NCI-H1930 (cell line): ENCODE measurements around the gene SMG6.
"Not testable (repeated sequence)": the region's sequence is repeated elsewhere in the genome, so short reads cannot be mapped to it uniquely, and the experiment has no call there.

ENCODE experiments used
- DNase-seq, 2 experiments: peaks; one replicate each; lab custom pipeline; 2025; lab: John Stamatoyannopoulos, UW

Gene SMG6

DNA sequence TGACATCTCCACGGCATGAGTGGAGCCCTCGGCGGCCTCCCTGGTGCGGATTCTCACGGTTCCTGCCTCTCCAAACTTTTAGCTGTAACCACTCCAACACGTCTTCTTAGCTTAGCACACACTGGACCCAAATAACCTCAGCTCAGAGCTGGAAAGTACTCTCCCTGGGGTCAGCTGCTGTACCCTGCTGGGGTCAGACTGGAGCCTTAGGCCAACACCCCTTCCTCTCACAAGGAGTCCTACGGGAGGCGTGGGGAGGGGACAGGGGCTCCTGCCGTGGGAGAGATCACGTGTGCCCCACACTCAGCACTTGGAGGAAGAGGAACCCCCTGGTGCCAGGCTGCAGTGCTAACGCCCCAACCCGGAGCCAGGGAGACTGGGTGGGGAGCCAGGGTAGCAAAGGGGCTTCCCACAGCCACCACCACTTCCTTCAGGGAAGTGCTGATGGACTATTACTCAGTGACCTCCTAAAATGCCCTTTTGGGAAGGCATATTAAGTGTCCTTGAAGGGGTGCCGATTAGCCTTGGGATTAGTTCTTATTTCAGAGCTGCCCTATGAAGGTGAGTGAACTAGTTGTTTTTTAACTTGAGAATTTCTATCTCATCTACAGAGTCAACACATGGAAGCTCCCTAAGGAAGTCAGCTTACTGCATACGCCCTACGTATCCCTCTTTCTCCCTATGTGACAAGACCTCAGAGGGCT is 124.6 kb downstream of the SMG6 start:
- no peak for DNase-seq

DNA sequence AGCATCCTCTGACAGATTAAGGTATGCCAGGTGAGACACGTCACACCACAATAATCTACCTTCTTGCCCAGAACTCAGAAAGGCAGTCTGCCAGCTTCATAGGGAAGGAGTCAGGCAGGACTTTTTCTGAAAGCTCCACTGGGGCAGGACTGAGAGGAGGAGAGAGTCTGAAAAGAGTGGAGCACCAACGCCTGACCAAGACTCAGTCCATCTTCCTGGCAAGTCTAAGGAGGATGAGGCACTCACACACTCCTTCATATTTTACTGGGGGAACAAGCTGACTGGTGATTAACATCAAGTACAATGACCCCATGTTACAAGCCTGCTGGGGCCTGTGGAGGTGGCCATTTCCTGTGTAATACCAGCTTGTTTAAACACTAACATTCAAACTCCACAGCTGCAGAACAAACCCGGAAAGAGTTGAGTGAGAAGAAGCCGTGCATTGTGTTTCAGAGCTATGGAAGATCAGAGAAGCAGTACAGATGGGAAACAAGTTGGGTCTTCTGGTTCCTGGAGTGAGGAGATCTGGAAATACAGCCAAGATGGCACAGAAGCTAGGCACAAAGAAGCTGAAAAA is 126.3 kb downstream of the SMG6 start:
- DNase-seq, result no peak

DNA sequence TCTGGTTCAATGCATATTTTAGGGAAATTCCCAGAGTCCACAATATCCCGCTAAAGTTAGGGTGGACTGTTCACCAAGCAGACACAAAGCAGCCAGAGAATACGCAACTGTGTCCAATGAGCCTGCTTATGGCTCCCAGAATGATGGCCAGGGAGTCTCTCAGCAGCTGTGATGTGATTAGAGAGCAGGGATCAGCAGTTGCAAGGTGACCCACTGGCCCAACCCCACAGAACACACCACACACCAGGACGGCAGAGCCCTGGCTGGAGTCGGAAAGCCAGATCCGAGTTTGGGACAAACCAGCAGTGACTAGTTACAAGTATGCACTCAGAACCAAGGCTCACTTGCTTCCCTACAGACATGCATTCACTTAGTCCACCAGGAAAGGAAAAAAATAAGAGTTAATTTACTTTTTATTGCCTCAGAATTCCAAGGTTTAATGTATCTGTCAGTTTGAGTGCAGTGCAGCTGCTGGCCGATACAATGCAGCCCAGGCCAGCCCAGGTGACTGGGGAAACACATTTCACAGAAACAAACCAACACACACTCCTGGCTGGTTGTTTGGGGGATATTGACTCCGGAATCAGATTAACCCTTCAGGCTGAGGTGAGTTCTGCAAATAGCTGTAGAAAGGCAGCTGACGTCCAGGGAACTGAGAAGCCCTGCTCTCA is 127.0 kb downstream of the SMG6 start:
- DNase-seq, result no peak

DNA sequence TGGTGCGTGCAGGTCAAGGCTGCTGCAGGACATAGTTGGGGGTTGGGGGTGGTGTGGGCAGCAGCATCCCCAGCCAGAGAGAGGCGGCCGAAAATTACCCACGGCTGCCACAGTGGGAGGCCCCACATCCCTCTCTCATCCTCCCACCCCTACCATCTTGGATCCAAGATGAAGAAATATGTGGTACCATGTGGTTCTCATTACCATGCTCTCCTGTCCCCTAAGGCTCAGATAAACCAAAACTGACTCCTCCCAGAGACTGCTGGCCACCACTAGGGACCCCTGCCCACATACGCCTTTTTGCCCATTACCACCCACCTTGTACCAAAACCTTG is 128.3 kb downstream of the SMG6 start:
- no peak for DNase-seq

DNA sequence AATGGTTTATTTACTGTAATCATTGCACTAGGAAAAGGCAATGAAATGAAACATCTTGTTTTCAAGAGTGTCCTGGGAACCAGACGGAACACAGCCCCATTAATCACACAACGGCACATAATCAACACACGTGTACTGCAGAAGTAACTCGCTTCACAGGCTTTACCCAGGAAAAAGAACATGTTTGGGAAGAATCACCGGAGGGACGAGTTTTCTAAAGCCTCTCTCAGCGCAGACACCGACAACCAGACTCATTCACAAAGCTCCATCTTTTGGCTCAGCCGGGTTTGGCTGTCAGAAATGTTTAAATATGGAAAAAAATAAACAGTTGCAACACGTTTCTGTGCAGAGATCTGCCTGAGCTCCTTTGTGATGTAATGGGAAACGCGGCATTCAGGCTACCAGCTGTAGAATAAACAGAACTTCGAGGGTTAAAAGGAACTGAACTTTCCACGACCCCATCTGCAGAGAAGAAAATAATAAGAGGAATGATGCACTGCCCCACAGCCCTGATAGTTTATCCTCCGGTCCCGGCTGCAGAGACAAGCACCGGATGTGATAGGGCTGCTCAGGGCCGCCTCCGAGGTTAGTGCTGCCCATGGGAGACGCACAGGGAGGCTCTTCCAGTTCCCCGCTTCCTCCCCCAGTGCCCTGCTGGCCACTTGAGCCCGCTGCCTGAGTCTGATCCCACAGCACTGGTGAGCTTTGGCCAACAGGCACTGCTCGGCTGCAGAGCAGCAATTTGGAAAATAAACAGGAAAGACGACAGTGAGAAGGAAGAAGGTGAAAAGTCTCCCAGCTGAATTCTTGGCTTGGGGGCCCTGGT is 128.9 kb downstream of the SMG6 start:
- no peak for DNase-seq

DNA sequence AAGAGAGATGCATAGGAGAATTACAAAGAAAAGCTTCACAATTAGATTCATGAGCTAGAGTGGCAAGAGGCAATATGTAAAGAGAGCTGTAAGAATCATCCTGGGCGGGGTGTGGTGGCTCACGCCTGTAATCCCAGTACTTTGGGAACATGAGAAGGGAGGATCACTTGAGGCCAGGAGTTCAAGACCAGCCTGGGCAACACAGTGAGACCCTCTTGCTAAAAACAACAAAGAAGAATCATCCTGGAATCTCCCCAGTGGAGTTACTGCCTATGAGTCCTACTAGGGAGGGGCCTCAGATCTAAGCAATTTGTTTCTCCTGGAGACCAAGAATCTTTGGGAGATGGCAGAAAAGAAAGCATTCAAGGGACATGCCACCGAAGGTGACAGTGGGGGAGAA is 129.6 kb downstream of the SMG6 start:
- no peak for DNase-seq

DNA sequence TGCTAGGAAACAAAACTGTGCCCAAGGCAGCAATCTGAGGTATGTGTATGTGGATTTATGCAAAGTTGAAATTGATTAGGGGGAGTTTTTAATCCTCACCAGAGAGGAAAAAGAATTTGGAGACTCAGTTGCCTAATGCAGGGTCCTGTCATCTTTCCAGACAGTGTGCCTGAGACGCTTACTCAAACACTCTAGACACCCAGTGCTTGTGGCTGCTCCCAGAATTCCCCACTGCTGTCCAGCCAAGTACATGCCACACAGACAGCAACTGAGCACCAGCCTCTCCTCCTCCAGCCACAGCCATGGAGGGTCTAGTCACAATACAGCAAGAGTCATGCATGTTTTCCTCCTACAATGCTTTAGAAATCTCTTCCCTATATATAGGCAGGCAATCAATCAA is 130.6 kb downstream of the SMG6 start:
- DNase-seq, result no peak

DNA sequence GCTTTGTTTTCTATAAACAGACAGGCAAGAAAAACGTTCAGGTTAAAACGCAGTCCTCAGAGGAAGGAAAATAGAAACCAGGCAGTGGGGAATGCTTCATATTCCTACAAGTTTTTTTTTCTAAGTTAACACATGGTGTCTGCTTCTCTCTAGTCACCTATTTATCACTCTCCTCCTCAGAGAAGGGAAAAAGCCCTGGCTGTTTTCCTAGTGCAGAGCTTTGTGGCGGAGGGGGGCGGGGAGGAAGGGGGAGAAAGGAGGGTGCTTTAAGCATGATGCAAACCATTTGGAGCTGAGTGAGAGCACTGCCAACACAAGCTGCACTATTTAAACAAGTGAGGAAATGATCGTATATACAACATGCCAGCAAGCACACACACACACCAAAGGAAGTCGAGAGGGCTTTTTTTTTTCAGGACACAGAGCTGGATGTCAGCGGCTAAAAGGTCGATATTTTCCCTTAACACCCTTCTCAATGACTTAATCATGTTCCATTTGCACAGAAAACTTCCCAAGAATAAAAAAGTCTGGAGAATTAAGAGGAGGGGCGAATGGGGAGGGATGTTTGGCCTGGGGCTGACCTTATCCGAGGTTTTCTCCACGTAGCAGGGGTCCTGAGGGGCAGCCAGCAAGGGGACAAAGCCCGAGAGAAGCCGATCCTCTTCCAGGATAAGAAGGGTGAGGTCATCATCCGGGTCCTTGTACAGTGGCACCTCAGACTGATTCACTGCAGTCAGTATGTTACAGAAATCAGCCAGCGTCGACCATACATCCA is 131.3 kb downstream of the SMG6 start:
- DNase-seq, result no peak

DNA sequence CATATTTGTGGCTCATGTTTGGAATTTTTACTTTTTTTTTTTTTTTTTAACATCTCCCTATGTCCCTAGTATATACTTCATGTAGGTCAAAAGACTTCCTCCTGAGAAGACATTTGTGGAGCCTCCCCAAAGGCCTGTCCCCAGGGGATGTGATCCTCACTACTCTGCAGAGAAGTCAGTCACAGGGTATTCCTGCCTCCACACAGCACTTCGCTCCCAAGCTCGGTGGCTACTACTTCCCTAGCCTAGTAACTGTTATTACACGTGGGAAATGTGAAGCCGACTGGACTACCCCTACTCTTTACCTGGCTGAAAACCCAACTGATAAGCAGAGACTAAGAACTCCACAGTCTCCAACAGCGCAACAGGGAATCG is 131.9 kb downstream of the SMG6 start:
- no peak for DNase-seq

DNA sequence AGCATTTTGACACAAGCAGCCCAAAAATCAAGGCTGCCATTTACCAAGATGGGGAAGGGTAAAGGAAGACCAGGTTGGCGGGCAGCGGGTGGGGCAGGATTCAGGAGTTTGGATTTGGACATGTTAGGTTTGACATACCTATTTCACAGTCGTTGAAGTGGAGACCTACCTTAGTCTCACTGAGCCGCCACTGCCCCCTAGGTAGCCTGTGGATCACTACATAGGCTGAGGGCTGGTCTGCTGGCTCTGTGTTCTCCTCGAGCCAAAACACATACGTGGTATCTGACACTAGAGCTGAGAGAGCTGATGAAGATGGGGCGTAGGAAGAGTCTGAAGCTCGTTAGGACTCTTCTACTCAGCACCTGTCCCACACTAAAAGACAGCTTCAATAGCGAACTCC is 133.6 kb downstream of the SMG6 start:
- DNase-seq, result peak in 1 of 2 experiments; percentile 12

DNA sequence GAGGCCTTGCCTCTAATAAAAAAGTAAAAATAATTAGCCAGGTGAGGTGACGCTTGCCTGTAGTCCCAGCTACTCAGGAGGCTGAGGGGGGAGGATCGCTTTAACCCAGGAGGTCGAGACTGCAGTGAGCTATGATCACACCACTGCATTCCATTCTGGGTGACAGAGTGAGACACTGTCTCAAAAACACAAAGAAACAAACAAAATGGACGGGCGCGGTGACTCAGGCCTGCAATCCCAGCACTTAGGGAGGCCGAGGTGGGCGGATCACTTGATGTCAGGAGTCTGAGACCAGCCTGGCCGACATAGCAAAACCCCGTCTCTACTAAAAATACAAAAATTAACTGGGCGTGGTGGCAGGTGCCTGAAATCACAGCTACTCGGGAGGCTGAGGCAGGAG is 137.9 kb downstream of the SMG6 start:
- not testable (repeated sequence) for DNase-seq

DNA sequence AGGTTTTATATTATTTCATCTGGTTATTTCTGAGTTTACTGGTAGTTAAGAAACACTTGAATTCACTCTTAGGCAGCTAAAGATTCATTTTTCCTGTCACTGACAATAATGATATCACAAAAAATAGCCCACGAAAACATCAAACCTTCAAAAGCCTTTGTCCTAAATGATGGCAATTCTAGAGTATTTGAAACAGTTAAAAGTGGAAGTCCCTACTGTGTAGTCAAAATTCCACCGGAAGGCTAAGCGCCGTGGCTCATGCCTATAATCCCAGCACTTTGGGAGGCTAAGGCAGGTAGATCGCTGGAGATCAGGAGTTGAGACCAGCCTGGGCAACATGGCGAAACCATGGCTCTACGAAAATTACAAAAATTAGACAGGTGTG is 145.2 kb downstream of the SMG6 start:
- no peak for DNase-seq

DNA sequence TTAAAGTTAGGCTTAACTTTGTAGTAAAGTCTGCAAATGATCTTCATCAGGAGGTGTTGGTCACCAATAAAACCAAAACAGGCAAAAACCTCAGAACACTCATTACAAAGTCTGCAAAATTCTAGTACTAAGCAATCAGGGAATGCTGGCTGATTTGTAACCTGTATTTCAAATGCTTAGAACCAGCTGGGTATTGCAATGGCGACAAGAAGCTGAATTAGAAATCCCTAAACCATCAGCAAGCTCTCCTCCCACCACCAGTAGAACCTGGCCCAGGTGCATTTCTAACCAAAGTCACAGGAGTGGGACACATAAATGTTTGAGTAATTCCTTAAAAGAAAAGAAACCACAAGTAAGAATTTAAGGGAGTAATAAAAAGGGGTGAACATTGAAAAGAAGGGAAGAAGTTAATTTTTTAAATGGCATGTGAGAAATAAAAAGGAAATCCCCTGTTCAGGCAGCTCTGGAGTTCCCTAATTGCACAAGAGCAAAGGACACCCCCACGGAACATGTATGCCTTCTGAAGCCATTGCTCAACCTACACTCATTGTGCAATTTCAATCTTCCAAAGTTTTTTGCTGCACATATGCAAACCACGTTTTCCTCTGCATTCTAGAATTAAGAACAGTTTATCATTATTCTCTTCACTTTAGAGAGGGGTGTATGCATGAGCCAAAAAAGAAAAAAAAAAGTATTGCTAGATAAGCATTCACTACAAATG is 145.8 kb downstream of the SMG6 start:
- no peak for DNase-seq

DNA sequence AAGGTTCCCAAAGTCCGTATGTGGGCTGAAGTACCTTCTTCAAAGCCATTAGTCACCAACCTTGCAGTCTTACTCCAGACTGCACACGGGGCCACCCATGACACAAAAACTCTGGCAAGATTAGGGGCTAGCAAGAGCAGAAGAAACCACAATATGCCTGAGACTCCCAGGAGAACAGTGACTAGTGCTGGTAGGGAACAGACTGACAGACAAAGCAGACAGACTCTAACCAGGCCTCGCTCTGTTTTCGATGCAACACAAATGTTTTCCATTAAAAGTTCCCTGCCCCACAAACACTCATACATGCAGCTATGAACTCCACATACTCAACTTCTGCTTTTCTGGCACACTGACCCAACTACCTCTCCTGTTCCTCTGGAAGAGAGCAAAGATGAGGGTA is 146.5 kb downstream of the SMG6 start:
- no peak for DNase-seq

DNA sequence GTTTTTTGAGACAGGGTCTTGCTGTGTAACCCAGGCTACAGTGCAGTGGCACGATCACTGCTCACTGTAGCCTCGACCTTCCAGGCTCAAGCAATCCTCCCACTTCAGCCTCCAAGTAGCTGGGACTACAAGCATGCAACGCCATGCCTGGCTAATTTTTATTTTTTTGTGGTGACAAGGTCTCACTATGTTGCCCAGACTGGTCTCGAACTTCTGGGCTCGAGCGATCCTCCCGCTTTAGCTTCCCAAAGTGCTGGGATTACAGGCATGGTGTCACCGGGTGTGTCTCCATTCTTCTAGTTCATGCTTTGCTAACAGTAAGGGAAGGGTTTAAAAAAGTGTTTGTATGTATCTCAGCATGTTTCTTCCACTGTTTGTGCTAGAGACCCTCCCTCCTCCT is 146.9 kb downstream of the SMG6 start:
- DNase-seq, result no peak

DNA sequence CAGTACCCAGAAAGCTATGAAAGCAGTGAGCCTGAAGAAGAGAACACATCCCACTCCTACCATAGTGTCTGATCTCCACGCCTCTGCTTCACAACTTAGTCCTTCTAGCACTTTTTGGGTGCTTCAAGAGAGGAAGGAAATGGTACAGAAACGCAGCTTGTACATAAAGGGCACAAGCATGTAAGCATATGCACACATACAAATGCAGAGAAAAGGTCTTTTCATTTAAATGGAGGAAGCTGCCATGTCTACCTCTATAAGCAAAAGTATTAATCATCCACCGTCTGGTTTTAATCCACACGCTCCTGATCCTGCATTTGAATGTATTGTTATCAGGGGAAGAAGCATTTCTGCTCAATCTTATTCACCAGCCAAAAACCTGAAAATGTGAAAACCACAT is 148.0 kb downstream of the SMG6 start:
- DNase-seq, result no peak

DNA sequence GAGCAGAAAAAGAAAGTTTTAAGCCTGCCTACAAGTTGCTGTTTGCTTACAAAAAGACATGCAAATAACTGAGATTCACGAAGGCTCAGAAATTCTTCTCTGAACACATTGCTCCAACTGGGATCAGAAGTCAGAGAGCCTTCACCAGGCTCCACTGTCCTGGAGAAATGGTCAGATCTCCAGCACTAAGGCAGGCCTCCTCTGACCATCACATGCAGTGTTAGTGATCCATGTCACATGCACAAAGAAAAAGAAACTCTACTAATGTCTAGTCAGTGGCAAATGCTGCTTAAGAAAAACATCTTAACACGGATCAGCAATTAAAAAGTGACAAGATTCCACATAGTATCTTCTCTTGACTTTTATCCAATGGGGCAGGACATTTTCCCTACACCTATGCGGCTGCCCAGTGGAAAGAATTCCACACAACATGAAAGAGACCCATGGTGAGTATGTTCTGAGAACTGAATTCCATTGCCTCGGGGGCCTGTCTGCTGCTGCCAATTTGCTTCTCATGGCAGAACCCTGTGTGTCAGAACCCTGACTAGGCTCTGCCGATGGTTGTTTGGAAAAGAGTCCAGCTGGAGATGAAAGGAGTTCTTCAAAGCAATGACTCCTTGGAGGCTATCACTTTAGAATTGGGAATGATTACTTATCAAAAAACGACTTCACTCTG is 152.1 kb downstream of the SMG6 start:
- DNase-seq, result no peak

DNA sequence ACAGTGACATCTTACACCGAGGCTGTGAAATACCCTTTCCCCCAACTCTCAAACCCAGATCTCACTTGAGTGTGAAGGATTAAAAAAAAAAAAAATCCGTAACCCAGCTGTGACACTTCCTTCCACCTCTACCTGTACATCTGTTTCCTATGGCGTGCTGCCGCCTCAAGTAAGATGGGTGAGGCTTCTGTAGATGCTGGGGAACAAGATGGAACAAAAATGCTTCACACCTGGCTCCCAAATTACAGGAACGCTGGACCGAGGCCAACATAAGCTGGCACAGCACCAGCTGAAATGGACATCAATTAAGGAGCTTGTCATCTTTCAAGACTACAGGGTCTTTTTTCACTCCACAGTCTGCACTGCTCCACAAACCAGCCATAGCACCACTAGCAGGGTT is 152.8 kb downstream of the SMG6 start:
- no peak for DNase-seq

DNA sequence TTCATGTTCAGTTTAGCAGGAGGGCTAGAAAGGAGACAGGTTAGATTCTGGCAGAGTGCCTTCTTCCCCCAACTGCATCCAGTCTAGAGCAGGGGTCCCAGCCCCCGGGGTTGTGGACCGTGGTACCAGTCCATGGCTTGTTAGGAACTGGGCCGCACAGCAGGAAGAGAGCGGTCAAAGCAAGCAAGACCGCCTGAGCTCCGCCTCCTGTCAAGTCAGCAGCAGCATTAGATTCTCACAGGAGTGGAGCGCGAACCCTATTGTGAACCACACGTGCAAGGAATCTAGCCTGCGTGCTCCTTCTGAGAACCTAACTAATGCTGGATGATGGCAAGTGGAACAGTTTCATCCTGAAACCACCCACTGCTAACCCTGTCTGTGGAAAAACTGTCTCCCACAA is 153.7 kb downstream of the SMG6 start:
- DNase-seq, result no peak

DNA sequence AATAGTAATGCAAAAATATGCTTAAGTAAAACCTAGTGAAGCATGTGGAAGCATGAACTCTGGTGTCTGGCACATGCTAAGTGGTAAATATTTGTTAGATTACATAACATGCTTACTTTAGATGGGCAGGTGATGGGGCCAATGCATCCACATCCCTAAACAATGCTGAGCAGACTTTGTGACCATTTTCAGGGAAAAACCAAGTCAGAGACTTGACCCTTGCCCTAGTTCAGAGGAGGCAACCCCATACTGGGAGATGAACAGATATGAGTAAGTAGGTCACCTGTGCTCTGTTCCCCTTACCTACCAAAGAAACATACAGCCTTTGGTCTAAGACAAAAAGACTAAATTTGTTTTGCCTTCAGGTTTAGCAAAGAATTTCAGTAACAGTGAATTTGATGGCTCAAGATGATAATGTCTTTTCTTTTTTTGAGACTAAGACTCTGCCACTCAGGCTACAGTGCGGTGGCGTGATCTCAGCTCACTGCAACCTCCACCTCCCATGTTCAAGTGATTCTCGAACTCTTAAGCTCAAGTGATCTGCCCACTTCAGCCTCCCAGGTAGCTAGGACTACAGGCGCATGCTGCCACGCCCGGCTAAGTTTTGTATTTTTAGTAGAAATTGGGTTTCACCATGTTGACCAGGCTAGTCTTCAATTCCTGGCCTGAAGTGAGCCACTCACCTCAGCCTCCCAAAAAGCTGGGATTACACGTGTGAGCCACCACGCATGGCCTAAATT is 157.3 kb downstream of the SMG6 start:
- no peak for DNase-seq
